Measurements from ENCODE around the gene KMT5B.

The KMT5B gene

GRCh38 chr11:68118706-68119448 is 94.2 kb downstream of the KMT5B start:
- TF ChIP-seq ZFX (IDR thresholded peaks at IDR 0.05; ENCODE audit: borderline replicate concordance) (no peak), CTCF (IDR thresholded peaks at IDR 0.05) (no peak)
- peak overlapping the region; percentile 37; the same call in 1 of the 2 replicates for H3K27ac ChIP-seq

GRCh38 chr11:68117853-68118470 is 95.1 kb downstream of the KMT5B start:
- H3K27ac ChIP-seq = no peak overlapping the region
- TF ChIP-seq ZFX (IDR thresholded peaks at IDR 0.05; ENCODE audit: borderline replicate concordance) (no peak), CTCF (IDR thresholded peaks at IDR 0.05) (no peak)

GRCh38 chr11:68116974-68117373 is 96.1 kb downstream of the KMT5B start:
- H3K27ac ChIP-seq = no peak overlapping the region
- no peak for TF ChIP-seq CTCF (IDR thresholded peaks at IDR 0.05)
- TF ChIP-seq ZFX (IDR thresholded peaks at IDR 0.05; ENCODE audit: borderline replicate concordance) = no peak

GRCh38 chr11:68116126-68116525 is 97.0 kb downstream of the KMT5B start:
- H3K27ac ChIP-seq = no peak overlapping the region
- no peak for TF ChIP-seq CTCF (IDR thresholded peaks at IDR 0.05)
- no peak for TF ChIP-seq ZFX (IDR thresholded peaks at IDR 0.05; ENCODE audit: borderline replicate concordance)

GRCh38 chr11:68115285-68115684 is 97.8 kb downstream of the KMT5B start:
- no peak overlapping the region for H3K27ac ChIP-seq
- TF ChIP-seq CTCF (IDR thresholded peaks at IDR 0.05) (no peak), ZFX (IDR thresholded peaks at IDR 0.05; ENCODE audit: borderline replicate concordance) (no peak)

- no peak overlapping the region for H3K27ac ChIP-seq
- TF ChIP-seq ZFX (IDR thresholded peaks at IDR 0.05; ENCODE audit: borderline replicate concordance) (no peak), CTCF (IDR thresholded peaks at IDR 0.05) (no peak)
Measured at GRCh38 chr11:68113986-68114385, 99.1 kb downstream of the KMT5B start.

- TF ChIP-seq CTCF (IDR thresholded peaks at IDR 0.05) (no peak), ZFX (IDR thresholded peaks at IDR 0.05; ENCODE audit: borderline replicate concordance) (no peak)
- no peak overlapping the region for H3K27ac ChIP-seq
Measured at GRCh38 chr11:68107689-68108088, 105.4 kb downstream of the KMT5B start.

Data from 22Rv1 (cell line).